K562 (cell line): ENCODE results near the gene NEMP2.

Experiments
- CREB1 ChIP-seq, 2 experiments: sonication (generic) in 1 of 2; formaldehyde crosslinking in 1 of 2; IDR thresholded peaks; 2 replicates each; pipeline versions ENCODE4 v1.6.1 to v1.8.0; 2012 to 2022; ENCODE audit warnings: inconsistent platforms in 1 of 2, mild to moderate bottlenecking in 1 of 2, missing genetic modification reagents in 1 of 2, moderate library complexity in 1 of 2
- JUNB ChIP-seq: fragments of 450-650 bp; formaldehyde crosslinking; conservative IDR thresholded peaks from 2 replicates; pipeline ENCODE4 v1.4.0; 2020; ENCODE audit warnings: mild to moderate bottlenecking
- NFYB ChIP-seq: IDR thresholded peaks from 2 replicates; pipeline ENCODE4 v1.6.1; 2011; ENCODE audit warnings: mild to moderate bottlenecking, moderate library complexity; ENCODE audit not compliant: insufficient read length; ENCODE audit errors: extremely low read depth
- NRF1 ChIP-seq, 2 experiments: fragments of 450-650 bp; IDR thresholded peaks in 1 of 2; conservative IDR thresholded peaks in 1 of 2; 2 replicates each; pipeline ENCODE4 v1.6.1; 2014; ENCODE audit warnings: mild to moderate bottlenecking in 2 of 2
- POLR2AphosphoS2 ChIP-seq: IDR thresholded peaks from 2 replicates; pipeline ENCODE4 v1.6.1; 2012; ENCODE audit warnings: low read length, improper control_type of control experiment
- RBBP5 ChIP-seq: fragments of 200-600 bp; sonication (generic); IDR thresholded peaks from 2 replicates; pipeline ENCODE4 v1.6.1; 2012; ENCODE audit warnings: borderline replicate concordance, mild to moderate bottlenecking, low read length, control low read depth, inconsistent platforms; ENCODE audit not compliant: insufficient read depth, poor library complexity, severe bottlenecking
- SETDB1 ChIP-seq: IDR thresholded peaks from one replicate; pipeline ENCODE4 v1.6.1; 2012; ENCODE audit warnings: low read length, control low read depth, inconsistent platforms
- ZFP30 ChIP-seq: fragments of 250-450 bp; sonication (Bioruptor Pico); IDR thresholded peaks from 2 replicates; pipeline ENCODE4 v1.8.0; 2022; ENCODE audit warnings: moderate library complexity, mild to moderate bottlenecking, inconsistent platforms, borderline replicate concordance
- TF ChIP-seq, protein P1 (sequence below): sonication (generic); formaldehyde crosslinking; IDR thresholded peaks from 2 replicates; pipeline ENCODE4 v1.8.0; 2022; ENCODE audit warnings: mild to moderate bottlenecking, missing genetic modification reagents
- TF ChIP-seq, protein P2 (sequence below): sonication (generic); formaldehyde crosslinking; IDR thresholded peaks from 2 replicates; pipeline ENCODE4 v1.8.1; 2022; ENCODE audit warnings: missing genetic modification reagents
- TF ChIP-seq, protein P3 (sequence below): fragments of 250-450 bp; sonication (Bioruptor Pico); IDR thresholded peaks from 2 replicates; pipeline ENCODE4 v1.8.0; 2021; ENCODE audit warnings: mild to moderate bottlenecking, moderate library complexity
- TF ChIP-seq, protein P4 (sequence below): fragments of 250-450 bp; sonication (Bioruptor Pico); IDR thresholded peaks from 2 replicates; pipeline ENCODE4 v1.5.0; 2021
- TF ChIP-seq, protein P5 (sequence below): fragments of 250-450 bp; sonication (Bioruptor Pico); IDR thresholded peaks from 2 replicates; pipeline ENCODE4 v1.8.0; 2021; ENCODE audit warnings: moderate library complexity, mild to moderate bottlenecking, inconsistent platforms

DNA sequence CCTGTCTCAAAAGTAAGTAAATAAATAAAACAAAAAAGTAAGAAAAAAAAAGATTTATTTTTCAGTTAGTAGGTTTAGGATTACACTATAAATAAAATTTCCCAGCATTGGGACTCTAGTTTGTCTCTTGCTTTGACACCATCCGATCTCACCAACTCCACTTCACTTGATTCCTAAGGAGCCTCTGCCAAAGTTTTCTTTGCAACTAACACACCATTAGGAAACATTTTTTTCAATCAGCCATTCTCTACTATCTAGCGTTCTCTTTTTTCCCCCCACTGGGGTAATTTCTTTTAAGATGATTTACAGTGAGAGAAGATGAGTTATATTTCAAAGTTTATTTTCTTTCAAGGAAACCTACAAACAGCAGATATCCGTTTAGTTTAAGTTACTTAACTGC lies 10.6 kb upstream of the NEMP2 start:
- TF ChIP-seq CREB1 (IDR thresholded peaks at IDR 0.05), result no peak
- no peak for TF ChIP-seq CREB1 (CRISPR knock-in tag; IDR thresholded peaks at IDR 0.05)
- no peak for TF ChIP-seq NFYB
- TF ChIP-seq, protein P1, sequence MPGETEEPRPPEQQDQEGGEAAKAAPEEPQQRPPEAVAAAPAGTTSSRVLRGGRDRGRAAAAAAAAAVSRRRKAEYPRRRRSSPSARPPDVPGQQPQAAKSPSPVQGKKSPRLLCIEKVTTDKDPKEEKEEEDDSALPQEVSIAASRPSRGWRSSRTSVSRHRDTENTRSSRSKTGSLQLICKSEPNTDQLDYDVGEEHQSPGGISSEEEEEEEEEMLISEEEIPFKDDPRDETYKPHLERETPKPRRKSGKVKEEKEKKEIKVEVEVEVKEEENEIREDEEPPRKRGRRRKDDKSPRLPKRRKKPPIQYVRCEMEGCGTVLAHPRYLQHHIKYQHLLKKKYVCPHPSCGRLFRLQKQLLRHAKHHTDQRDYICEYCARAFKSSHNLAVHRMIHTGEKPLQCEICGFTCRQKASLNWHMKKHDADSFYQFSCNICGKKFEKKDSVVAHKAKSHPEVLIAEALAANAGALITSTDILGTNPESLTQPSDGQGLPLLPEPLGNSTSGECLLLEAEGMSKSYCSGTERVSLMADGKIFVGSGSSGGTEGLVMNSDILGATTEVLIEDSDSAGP (CRISPR knock-in tag), result no peak
- no peak for TF ChIP-seq NRF1 (conservative IDR thresholded peaks at IDR 0.05 in 1 of 2, IDR thresholded peaks at IDR 0.05 in 1 of 2)
- TF ChIP-seq RBBP5, result no peak
- TF ChIP-seq, protein P2, sequence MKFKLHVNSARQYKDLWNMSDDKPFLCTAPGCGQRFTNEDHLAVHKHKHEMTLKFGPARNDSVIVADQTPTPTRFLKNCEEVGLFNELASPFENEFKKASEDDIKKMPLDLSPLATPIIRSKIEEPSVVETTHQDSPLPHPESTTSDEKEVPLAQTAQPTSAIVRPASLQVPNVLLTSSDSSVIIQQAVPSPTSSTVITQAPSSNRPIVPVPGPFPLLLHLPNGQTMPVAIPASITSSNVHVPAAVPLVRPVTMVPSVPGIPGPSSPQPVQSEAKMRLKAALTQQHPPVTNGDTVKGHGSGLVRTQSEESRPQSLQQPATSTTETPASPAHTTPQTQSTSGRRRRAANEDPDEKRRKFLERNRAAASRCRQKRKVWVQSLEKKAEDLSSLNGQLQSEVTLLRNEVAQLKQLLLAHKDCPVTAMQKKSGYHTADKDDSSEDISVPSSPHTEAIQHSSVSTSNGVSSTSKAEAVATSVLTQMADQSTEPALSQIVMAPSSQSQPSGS (CRISPR knock-in tag), result no peak
- TF ChIP-seq, protein P3, sequence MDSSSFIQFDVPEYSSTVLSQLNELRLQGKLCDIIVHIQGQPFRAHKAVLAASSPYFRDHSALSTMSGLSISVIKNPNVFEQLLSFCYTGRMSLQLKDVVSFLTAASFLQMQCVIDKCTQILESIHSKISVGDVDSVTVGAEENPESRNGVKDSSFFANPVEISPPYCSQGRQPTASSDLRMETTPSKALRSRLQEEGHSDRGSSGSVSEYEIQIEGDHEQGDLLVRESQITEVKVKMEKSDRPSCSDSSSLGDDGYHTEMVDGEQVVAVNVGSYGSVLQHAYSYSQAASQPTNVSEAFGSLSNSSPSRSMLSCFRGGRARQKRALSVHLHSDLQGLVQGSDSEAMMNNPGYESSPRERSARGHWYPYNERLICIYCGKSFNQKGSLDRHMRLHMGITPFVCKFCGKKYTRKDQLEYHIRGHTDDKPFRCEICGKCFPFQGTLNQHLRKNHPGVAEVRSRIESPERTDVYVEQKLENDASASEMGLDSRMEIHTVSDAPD, result no peak
- no peak for TF ChIP-seq JUNB (CRISPR knock-in tag)
- TF ChIP-seq, protein P4, sequence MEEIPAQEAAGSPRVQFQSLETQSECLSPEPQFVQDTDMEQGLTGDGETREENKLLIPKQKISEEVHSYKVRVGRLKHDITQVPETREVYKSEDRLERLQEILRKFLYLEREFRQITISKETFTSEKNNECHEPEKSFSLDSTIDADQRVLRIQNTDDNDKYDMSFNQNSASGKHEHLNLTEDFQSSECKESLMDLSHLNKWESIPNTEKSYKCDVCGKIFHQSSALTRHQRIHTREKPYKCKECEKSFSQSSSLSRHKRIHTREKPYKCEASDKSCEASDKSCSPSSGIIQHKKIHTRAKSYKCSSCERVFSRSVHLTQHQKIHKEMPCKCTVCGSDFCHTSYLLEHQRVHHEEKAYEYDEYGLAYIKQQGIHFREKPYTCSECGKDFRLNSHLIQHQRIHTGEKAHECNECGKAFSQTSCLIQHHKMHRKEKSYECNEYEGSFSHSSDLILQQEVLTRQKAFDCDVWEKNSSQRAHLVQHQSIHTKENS (CRISPR knock-in tag), result no peak
- TF ChIP-seq SETDB1, result no peak
- TF ChIP-seq POLR2AphosphoS2, result no peak
- TF ChIP-seq, protein P5, sequence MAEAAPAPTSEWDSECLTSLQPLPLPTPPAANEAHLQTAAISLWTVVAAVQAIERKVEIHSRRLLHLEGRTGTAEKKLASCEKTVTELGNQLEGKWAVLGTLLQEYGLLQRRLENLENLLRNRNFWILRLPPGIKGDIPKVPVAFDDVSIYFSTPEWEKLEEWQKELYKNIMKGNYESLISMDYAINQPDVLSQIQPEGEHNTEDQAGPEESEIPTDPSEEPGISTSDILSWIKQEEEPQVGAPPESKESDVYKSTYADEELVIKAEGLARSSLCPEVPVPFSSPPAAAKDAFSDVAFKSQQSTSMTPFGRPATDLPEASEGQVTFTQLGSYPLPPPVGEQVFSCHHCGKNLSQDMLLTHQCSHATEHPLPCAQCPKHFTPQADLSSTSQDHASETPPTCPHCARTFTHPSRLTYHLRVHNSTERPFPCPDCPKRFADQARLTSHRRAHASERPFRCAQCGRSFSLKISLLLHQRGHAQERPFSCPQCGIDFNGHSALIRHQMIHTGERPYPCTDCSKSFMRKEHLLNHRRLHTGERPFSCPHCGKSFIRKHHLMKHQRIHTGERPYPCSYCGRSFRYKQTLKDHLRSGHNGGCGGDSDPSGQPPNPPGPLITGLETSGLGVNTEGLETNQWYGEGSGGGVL (CRISPR knock-in tag), result no peak
- no peak for TF ChIP-seq ZFP30
